GM21515 (cell line): ENCODE results near the gene ST7.

Experiments
- ATAC-seq: cut with Tn5 transposase; IDR thresholded peaks from one replicate; pipeline ENCODE4 v1.9.1; 2021; ENCODE audit not compliant: unreplicated experiment

ST7 gene

GRCh38 chr7:117184367-117184766 lies 231.1 kb downstream of the ST7 start:
- no peak for ATAC-seq

- no peak for ATAC-seq
These were observed 231.8 kb downstream of the ST7 start for GRCh38 chr7:117185124-117185523.

GRCh38 chr7:117186218-117187010 lies 233.1 kb downstream of the ST7 start:
- no peak for ATAC-seq

GRCh38 chr7:117188376-117188775 lies 235.1 kb downstream of the ST7 start:
- no peak for ATAC-seq

GRCh38 chr7:117188949-117189592 lies 235.8 kb downstream of the ST7 start:
- no peak for ATAC-seq

GRCh38 chr7:117190104-117190503 lies 236.8 kb downstream of the ST7 start:
- no peak for ATAC-seq

GRCh38 chr7:117190746-117191435 lies 237.6 kb downstream of the ST7 start:
- no peak for ATAC-seq

- no peak for ATAC-seq
These were observed 238.8 kb downstream of the ST7 start for GRCh38 chr7:117192108-117192507.

- ATAC-seq = no peak
These were observed 240.3 kb downstream of the ST7 start for GRCh38 chr7:117193564-117193963.

GRCh38 chr7:117194445-117194844 lies 241.1 kb downstream of the ST7 start:
- ATAC-seq = no peak

- ATAC-seq = no peak
These were observed 242.2 kb downstream of the ST7 start for GRCh38 chr7:117195361-117196029.

GRCh38 chr7:117200132-117200531 lies 246.8 kb downstream of the ST7 start:
- ATAC-seq = no peak

GRCh38 chr7:117200786-117201458 lies 247.6 kb downstream of the ST7 start:
- no peak for ATAC-seq

GRCh38 chr7:117202511-117202910 lies 249.2 kb downstream of the ST7 start:
- ATAC-seq = no peak

- no peak for ATAC-seq
These were observed 249.9 kb downstream of the ST7 start for GRCh38 chr7:117203205-117203604.

- no peak for ATAC-seq
These were observed 252.6 kb downstream of the ST7 start for GRCh38 chr7:117205873-117206272.

- ATAC-seq = no peak
These were observed 255.0 kb downstream of the ST7 start for GRCh38 chr7:117208257-117208656.

GRCh38 chr7:117210397-117210796 lies 257.1 kb downstream of the ST7 start:
- no peak for ATAC-seq

- no peak for ATAC-seq
These were observed 257.6 kb downstream of the ST7 start for GRCh38 chr7:117210908-117211307.

GRCh38 chr7:117211614-117212013 lies 258.3 kb downstream of the ST7 start:
- ATAC-seq = no peak
